ENCODE data around the gene TRPM3. TPM values are rescaled to one million over a fixed set of nuclear protein-coding genes. Genes with fewer than 3 reads are reported as not detected.

Gene TRPM3
- total RNA-seq, 1 experiment from 2014 or later: not detected

- Mint-ChIP-seq H3K36me3 (ENCODE audit: insufficient read depth, unreplicated experiment) (no peaks in the 10 kb centered on the region), H3K4me1 (ENCODE audit: low read depth, unreplicated experiment) (no peaks in the 10 kb centered on the region), H3K27me3 (ENCODE audit: insufficient read depth, unreplicated experiment) (no peaks in the 10 kb centered on the region), H3K4me3 (ENCODE audit: unreplicated experiment) (no peak overlapping the region), H3K9me3 (ENCODE audit: unreplicated experiment) (no peaks in the 10 kb centered on the region), H3K27ac (ENCODE audit: unreplicated experiment) (no peak overlapping the region)
- intact Hi-C loops (cut with micrococcal nuclease; ENCODE audit: unreplicated experiment): no loop called here
- H3K27me3 ChIP-seq (replicated peaks; ENCODE audit: control insufficient read depth, insufficient read depth, low read length): no peaks in the 10 kb centered on the region
- ChIA-PET CTCF (no interaction called here), POLR2A (no interaction called here)
- H3K9me3 ChIP-seq: no peaks in the 10 kb centered on the region
- no peak for TF ChIP-seq CTCF (IDR thresholded peaks at IDR 0.05; ENCODE audit: insufficient read depth in 1 of 2, low read depth in 1 of 2, low read length in 1 of 2, severe bottlenecking in 1 of 2, unreplicated experiment in 1 of 2)
- BruUV-seq (replicated peaks): no TSS peak
- H3K36me3 ChIP-seq (ENCODE audit: control insufficient read depth, insufficient read depth, low read length): no peaks in the 10 kb centered on the region
- no peak overlapping the region for H3K4me3 ChIP-seq (ENCODE audit: low read depth, low read length)
- no peaks in the 10 kb centered on the region for H3K4me1 ChIP-seq
- no peak for DNase-seq
Observed at GRCh38 chr9:70551396-70551795, 570.0 kb downstream of the TRPM3 start.

GRCh38 chr9:70549926-70550325 lies 571.5 kb downstream of the TRPM3 start:
- no peaks in the 10 kb centered on the region for H3K27me3 ChIP-seq (replicated peaks; ENCODE audit: control insufficient read depth, insufficient read depth, low read length)
- H3K27ac Mint-ChIP-seq (ENCODE audit: unreplicated experiment): no peak overlapping the region
- H3K4me3 Mint-ChIP-seq (ENCODE audit: unreplicated experiment): no peak overlapping the region
- CTCF ChIA-PET: no interaction called here
- H3K9me3 Mint-ChIP-seq (ENCODE audit: unreplicated experiment): no peaks in the 10 kb centered on the region
- POLR2A ChIA-PET: no interaction called here
- intact Hi-C loops (cut with micrococcal nuclease; ENCODE audit: unreplicated experiment): no loop called here
- H3K36me3 ChIP-seq (ENCODE audit: control insufficient read depth, insufficient read depth, low read length): no peaks in the 10 kb centered on the region
- no peaks in the 10 kb centered on the region for H3K27me3 Mint-ChIP-seq (ENCODE audit: insufficient read depth, unreplicated experiment)
- no peak for TF ChIP-seq CTCF (IDR thresholded peaks at IDR 0.05; ENCODE audit: insufficient read depth in 1 of 2, low read depth in 1 of 2, low read length in 1 of 2, severe bottlenecking in 1 of 2, unreplicated experiment in 1 of 2)
- H3K4me1 ChIP-seq: no peaks in the 10 kb centered on the region
- no peaks in the 10 kb centered on the region for H3K9me3 ChIP-seq
- DNase-seq: no peak
- no peaks in the 10 kb centered on the region for H3K4me1 Mint-ChIP-seq (ENCODE audit: low read depth, unreplicated experiment)
- H3K36me3 Mint-ChIP-seq (ENCODE audit: insufficient read depth, unreplicated experiment): no peaks in the 10 kb centered on the region
- H3K4me3 ChIP-seq (ENCODE audit: low read depth, low read length): no peak overlapping the region
- BruUV-seq (replicated peaks): no TSS peak

- H3K27ac Mint-ChIP-seq (ENCODE audit: unreplicated experiment): no peak overlapping the region
- POLR2A ChIA-PET: no interaction called here
- Histone ChIP-seq H3K27me3 (replicated peaks; ENCODE audit: control insufficient read depth, insufficient read depth, low read length) (no peaks in the 10 kb centered on the region), H3K4me3 (ENCODE audit: low read depth, low read length) (no peak overlapping the region), H3K9me3 (no peaks in the 10 kb centered on the region), H3K36me3 (ENCODE audit: control insufficient read depth, insufficient read depth, low read length) (no peaks in the 10 kb centered on the region), H3K4me1 (no peaks in the 10 kb centered on the region)
- BruUV-seq (replicated peaks): no TSS peak
- H3K4me3 Mint-ChIP-seq (ENCODE audit: unreplicated experiment): no peak overlapping the region
- H3K4me1 Mint-ChIP-seq (ENCODE audit: low read depth, unreplicated experiment): no peaks in the 10 kb centered on the region
- TF ChIP-seq CTCF (IDR thresholded peaks at IDR 0.05; ENCODE audit: insufficient read depth in 1 of 2, low read depth in 1 of 2, low read length in 1 of 2, severe bottlenecking in 1 of 2, unreplicated experiment in 1 of 2): no peak
- intact Hi-C loops (cut with micrococcal nuclease; ENCODE audit: unreplicated experiment): no loop called here
- no peaks in the 10 kb centered on the region for H3K36me3 Mint-ChIP-seq (ENCODE audit: insufficient read depth, unreplicated experiment)
- no peak for DNase-seq
- H3K9me3 Mint-ChIP-seq (ENCODE audit: unreplicated experiment): no peaks in the 10 kb centered on the region
- CTCF ChIA-PET: no interaction called here
- no peaks in the 10 kb centered on the region for H3K27me3 Mint-ChIP-seq (ENCODE audit: insufficient read depth, unreplicated experiment)
Observed at GRCh38 chr9:70542311-70542931, 579.0 kb downstream of the TRPM3 start.
